GM12891 (cell line): ENCODE measurements around the gene SPTBN1.

Experiments used
- PAX5 ChIP-seq: IDR thresholded peaks from 2 replicates; pipeline ENCODE4 v1.6.1; 2011; ENCODE audit warnings: low read length, moderate library complexity, mild to moderate bottlenecking; ENCODE audit not compliant: insufficient read depth, severe bottlenecking
- POLR2A ChIP-seq: IDR thresholded peaks from 2 replicates; pipeline ENCODE4 v1.6.1; 2011; ENCODE audit warnings: low read depth, low read length, control low read depth
- POLR2AphosphoS5 ChIP-seq: IDR thresholded peaks from 2 replicates; pipeline ENCODE4 v1.6.1; 2011; ENCODE audit warnings: low read depth, low read length, control low read depth
- POU2F2 ChIP-seq: IDR thresholded peaks from 2 replicates; pipeline ENCODE4 v1.6.1; 2011; ENCODE audit warnings: low read depth, mild to moderate bottlenecking, control low read depth, low read length, moderate library complexity
- SPI1 ChIP-seq: IDR thresholded peaks from 2 replicates; pipeline ENCODE4 v1.6.1; 2011; ENCODE audit warnings: low read depth, low read length, control low read depth
- TAF1 ChIP-seq: IDR thresholded peaks from 2 replicates; pipeline ENCODE4 v1.6.1; 2011; ENCODE audit warnings: low read depth, low read length, control low read depth

- TF ChIP-seq POLR2A (no peak), POLR2AphosphoS5 (no peak), TAF1 (no peak), SPI1 (no peak), POU2F2 (no peak), PAX5 (no peak)
Observed at GRCh38 chr2:54439582-54439981, 16.5 kb upstream of the SPTBN1 start.
